B cell (primary cell): ENCODE data around the gene OTUD3.

Source experiments
- CTCF ChIP-seq: fragments of 200-600 bp; IDR thresholded peaks from one replicate; pipeline ENCODE4 v1.8.0; 2022; ENCODE audit warnings: antibody characterized with exemption, mild to moderate bottlenecking
- EZH2 ChIP-seq: IDR thresholded peaks from 2 replicates; pipeline ENCODE4 v1.6.1; 2012; ENCODE audit warnings: borderline replicate concordance, low read depth, mild to moderate bottlenecking, moderate library complexity, low read length; ENCODE audit not compliant: insufficient read depth, poor library complexity, severe bottlenecking

GRCh38 chr1:19877181-19877750 is 4.9 kb upstream of the OTUD3 start:
- TF ChIP-seq EZH2: no peak
- no peak for TF ChIP-seq CTCF
